HG03066 (cell line): Measurements from ENCODE around the gene NR1D1.

Experiments used
- ATAC-seq: cut with Tn5 transposase; IDR thresholded peaks from one replicate; pipeline ENCODE4 v1.9.1; 2021; ENCODE audit warnings: low read depth; ENCODE audit not compliant: unreplicated experiment

Gene NR1D1

DNA sequence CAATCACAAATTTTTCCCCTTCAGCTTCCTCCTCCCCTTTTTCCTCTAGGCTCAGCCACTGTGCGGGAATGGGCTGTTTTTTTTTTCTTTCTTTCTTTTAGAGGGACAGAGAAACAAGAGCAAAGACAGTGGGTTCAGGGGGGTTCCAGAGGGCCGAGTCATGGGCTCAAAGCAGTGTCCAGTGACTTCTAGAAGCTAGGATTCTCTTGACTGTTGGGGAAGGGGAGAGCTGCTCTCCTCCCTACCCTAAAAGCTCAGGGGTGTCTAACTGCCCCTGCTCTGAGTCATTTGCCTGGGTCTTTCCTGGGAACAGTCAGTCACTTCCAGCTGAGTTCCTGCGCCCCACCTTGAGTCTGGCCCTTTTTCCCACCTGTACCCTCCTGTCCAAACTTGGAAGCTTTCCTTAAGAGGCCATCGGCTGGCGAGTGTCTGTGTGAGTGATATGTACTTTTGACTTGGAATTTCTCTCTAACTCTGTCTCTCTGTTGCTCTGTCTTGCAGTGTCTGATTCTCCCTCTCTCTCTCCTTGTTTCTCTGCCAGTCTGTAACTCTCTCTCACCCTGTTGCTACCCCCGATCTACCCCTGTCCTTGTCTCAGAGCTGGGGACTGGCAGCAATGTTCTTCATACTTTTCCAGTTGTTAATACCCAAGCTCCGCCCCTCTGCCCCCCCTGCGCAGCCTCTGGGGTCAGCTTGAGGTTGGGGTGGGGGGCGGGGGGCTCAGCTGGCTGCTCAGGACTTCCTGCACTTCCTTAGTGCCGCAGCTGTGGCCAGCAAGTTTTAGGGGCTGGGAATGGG is 35.2 kb downstream of the NR1D1 start:
- ATAC-seq = no peak

DNA sequence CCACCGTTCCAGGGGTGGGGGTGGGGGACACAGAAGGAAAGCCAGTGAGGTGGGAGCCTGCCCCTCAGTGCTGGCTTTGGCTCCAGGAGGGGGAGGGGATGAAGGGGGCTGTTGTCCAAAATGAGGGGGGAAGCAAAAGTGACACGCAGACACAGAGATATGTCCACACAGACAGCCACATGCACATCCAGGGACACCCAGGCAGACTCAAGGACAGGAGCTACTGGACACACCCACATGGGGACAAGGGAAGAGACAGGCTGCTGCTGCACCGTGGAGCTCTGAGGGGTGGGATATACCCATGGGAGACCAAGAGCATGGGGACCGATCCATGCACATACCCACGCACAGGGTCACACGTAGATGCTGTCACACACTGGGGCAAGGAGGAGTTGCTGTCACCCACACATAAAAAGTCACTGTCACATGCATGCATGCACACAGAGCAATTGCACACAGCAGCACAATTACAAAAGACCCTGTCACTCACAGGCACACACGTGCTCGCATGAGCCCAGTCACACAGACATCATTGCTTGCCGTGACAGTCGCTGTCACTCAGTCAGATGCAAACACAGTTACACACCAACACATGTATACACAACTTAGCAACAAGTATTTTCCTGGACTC is 36.4 kb downstream of the NR1D1 start:
- ATAC-seq = no peak

DNA sequence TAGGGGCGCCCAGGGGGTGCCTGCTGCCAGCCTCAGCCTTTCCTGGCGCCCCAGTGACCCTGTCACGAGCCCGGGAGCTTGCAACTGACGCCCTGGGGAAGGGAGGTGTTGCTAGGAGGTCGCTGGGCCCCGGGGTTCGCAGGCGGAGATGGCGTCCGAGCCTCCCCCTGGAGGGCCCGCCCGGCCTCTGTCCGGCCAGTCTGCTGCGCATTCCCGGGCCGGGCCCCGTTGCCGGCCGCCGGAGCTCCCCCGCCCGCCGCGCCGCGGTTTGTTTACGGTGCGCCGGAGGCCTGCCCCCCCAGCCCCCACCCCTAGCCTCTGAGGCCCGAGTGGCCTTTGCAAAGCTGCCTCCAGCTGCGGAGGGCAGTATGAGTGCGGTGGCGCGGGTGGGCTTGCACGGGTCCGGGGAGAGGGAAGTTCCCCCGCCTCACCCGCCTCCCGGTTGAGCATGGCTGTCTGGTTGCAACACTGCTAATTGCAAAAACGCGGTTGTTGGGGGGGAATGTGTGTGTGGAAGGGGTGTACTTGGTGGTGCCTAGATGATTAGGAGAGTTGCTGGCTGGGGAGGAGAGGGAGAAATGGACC is 37.1 kb downstream of the NR1D1 start:
- ATAC-seq = peak; percentile 28

DNA sequence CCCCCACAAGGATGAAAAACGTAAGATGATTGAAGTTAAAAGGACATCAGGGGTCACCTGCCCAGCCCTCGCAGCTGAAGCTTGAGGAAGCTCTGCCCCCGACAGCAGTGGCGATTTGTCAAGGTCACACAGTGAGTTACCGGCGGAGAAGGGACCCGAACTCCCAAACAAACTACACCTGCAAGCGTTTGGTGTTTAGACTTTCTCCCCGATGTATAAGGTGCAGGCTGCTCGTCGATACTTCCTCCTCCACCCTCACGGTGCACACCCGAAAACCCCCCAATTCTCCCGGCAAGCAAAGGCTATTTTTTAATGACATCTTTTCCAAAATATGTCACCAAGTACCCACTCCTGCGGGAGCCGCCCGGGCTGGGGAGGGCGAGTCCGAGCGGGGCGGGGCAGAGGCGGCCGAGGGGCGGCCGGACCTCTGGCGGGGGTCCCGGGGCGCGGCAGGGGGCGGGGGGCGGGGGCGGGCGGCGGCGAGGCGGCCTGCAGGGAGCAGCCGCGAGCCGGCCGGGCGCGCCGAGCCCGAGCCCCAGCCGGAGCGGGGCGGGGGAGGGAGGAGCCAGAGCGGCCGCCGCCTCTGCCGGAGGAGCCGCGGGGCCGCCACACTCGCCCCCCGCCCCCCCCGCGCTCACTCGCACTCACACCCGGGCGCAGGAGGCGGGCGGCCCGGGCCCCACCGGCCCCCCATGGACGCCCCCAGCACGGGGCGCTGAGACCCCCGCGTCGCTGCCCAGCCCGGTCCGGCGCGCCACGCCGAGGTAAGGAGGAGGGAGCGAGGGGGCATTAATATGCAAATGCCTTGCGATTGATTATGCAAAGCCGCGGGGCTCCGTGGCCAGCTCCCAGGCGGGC is 37.8 kb downstream of the NR1D1 start, which contains the start of gene THRA:
TSS of gene THRA (plus strand) at position 637 of the 858 bp plus-strand sequence. CDS start 11,524 bp downstream, outside the sequence.
- peak; percentile 51 for ATAC-seq

DNA sequence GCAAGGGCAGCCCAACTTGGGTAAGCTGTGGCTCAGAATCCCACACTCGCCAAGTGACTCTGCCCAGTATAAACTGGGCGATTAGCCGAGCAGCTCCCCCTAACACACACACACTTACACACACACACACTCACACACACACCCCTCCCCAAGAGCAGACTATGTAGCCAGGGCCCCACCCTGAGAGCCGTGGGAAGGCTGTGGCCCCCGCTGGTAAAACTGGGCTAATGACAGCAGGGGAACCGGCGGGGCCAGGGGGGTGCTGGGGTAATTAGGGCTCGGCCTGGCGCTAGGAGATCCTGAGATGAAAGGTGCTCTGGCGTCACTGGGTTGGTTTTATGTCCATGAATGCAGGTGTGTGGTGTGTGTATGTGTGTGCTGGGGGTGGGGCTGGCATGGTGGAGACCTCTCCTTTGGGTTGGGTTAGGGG is 38.8 kb downstream of the NR1D1 start:
- ATAC-seq = no peak

GRCh38 chr17:40060887-40061608 is 39.3 kb downstream of the NR1D1 start:
- ATAC-seq = no peak

- ATAC-seq = no peak
Measured at GRCh38 chr17:40059729-40060475, 40.5 kb downstream of the NR1D1 start.

DNA sequence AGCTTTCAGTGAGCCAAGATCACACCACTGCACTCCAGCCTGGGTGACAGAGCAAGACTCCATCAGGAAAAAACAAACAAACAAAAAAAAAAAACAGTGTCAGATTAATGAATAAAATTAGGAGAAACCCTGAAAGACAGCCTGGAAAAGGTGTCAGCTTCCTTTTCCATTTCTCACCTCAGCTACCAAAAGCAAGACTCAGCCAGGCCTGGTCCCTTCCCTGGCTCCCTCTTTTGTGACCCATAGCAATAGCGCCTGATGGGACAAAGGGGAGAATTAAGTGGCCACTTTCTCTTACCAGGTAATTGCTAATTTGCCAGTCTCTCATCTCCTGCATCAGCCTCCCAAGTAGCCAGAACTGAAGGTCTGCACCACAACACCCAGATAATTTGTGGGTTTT is 41.5 kb downstream of the NR1D1 start:
- ATAC-seq = no peak

- no peak for ATAC-seq
Measured at GRCh38 chr17:40058186-40058784, 42.1 kb downstream of the NR1D1 start.

- no peak for ATAC-seq
Measured at GRCh38 chr17:40056379-40057015, 43.9 kb downstream of the NR1D1 start.
